Cardiac fibroblast (primary cell): ENCODE results near the gene P2RX3.

Experiments used
- DNase-seq, 2 donors: peaks; one replicate each; pipeline versions ENCODE4 v3.0.0 to v3.0.0-alpha.2; 2010; ENCODE audit warnings: low read depth in 2 of 2
- H3K4me3 ChIP-seq, 2 donors: replicated peaks in 1 of 2; 1 replicate in 1 of 2; 2 replicates in 1 of 2; pipeline ENCODE4 v1.5.1; 2011; ENCODE audit warnings: low read depth in 2 of 2, low read length in 2 of 2, mild to moderate bottlenecking in 2 of 2, moderate library complexity in 1 of 2
- CTCF ChIP-seq: IDR thresholded peaks from one replicate; pipeline ENCODE4 v1.5.1; 2011; ENCODE audit warnings: low read depth, mild to moderate bottlenecking, low read length, inconsistent platforms

The P2RX3 gene

GRCh38 chr11:57300785-57301184 is 37.4 kb upstream of the P2RX3 start:
- no peak for DNase-seq
- H3K4me3 ChIP-seq, result no peak overlapping the region
- no peak for TF ChIP-seq CTCF

GRCh38 chr11:57301711-57302423 is 36.3 kb upstream of the P2RX3 start:
- H3K4me3 ChIP-seq, result no peak overlapping the region
- TF ChIP-seq CTCF, result no peak

GRCh38 chr11:57302489-57302888 is 35.7 kb upstream of the P2RX3 start:
- no peak for DNase-seq
- TF ChIP-seq CTCF, result no peak
- no peak overlapping the region for H3K4me3 ChIP-seq

More at GRCh38 chr11:57301711-57302423, 36.3 kb upstream of the P2RX3 start:
- no peak for DNase-seq

- TF ChIP-seq CTCF, result no peak
- no peak for DNase-seq
Observed at GRCh38 chr11:57303280-57303989, 34.7 kb upstream of the P2RX3 start.

GRCh38 chr11:57303990-57304579 is 34.1 kb upstream of the P2RX3 start:
- peak; percentile 38 to 65 for DNase-seq
- no peak for TF ChIP-seq CTCF

More at GRCh38 chr11:57303280-57303989, 34.7 kb upstream of the P2RX3 start:
- no peak overlapping the region for H3K4me3 ChIP-seq

GRCh38 chr11:57305523-57305922 is 32.6 kb upstream of the P2RX3 start:
- no peak for TF ChIP-seq CTCF
- no peak for DNase-seq
- no peak overlapping the region for H3K4me3 ChIP-seq

More at GRCh38 chr11:57303990-57304579, 34.1 kb upstream of the P2RX3 start:
- no peak overlapping the region for H3K4me3 ChIP-seq
